Left lung (tissue), 10 donors: ENCODE data around the gene WDR74. TPM values are rescaled to one million over a fixed set of nuclear protein-coding genes. Genes with fewer than 3 reads are reported as not detected.
A peak's percentile ranks its signal among the peaks of the same experiment; 100 is the strongest.

Experiments
- ATAC-seq: fragments of 200-7000 bp; cut with Tn5 transposase; one replicate; pipeline ENCODE4 v1.9.1; 2020; ENCODE audit warnings: moderate library complexity
- DNase-seq, 4 donors: peaks; one replicate each; pipeline ENCODE4 v3.0.0-alpha.2; 2013 to 2020
- H3K27ac ChIP-seq, 2 donors: fragments of 200-600 bp; sonication (generic) in 1 of 2; one replicate each; pipeline versions ENCODE4 v1.5.0 to v1.8.0; 2020 to 2021
- H3K27me3 ChIP-seq, 2 donors: fragments of 200-600 bp; sonication (generic) in 1 of 2; one replicate each; pipeline versions ENCODE4 v1.5.0 to v1.8.0; 2020 to 2021
- H3K36me3 ChIP-seq, 2 donors: fragments of 200-600 bp; sonication (generic) in 1 of 2; one replicate each; pipeline versions ENCODE4 v1.5.0 to v1.8.0; 2020 to 2021
- H3K4me1 ChIP-seq, 2 donors: fragments of 200-600 bp; one replicate each; pipeline ENCODE4 v1.8.0; 2021
- H3K4me3 ChIP-seq, 2 donors: fragments of 200-600 bp; sonication (generic) in 1 of 2; one replicate each; pipeline versions ENCODE4 v1.5.0 to v1.8.0; 2020 to 2021; ENCODE audit warnings: mild to moderate bottlenecking in 1 of 2
- H3K9me3 ChIP-seq, 2 donors: fragments of 200-600 bp; sonication (generic) in 1 of 2; one replicate each; pipeline versions ENCODE4 v1.5.0 to v1.8.0; 2020 to 2021
- CTCF ChIP-seq, 2 donors: fragments of 200-600 bp; sonication (generic) in 1 of 2; IDR thresholded peaks; one replicate each; pipeline versions ENCODE4 v1.5.0 to v1.8.0; 2021; ENCODE audit warnings: antibody characterized with exemption in 2 of 2
- intact Hi-C, 2 donors: fragments of 100-400 bp; cut with DNase I; formaldehyde crosslinking; loops; one replicate each; pipeline versions ENCODE4 v1.11.2 to v1.14.2; 2022
- polyA plus RNA-seq, 6 donors: library from polyadenylated mRNA; unstranded; fragments of 120-200 nt; gene quantifications; one replicate each; pipeline ENCODE4 v1.2.1, GENCODE V29; 2013; ENCODE audit not compliant: insufficient read length in 6 of 6
- total RNA-seq, 2 donors: library from RNA; stranded (reverse); fragmentation: NEBNext Ultra II Directional; extraction: Animal tissue kit (Norgen Biotek cat#: 25700); gene quantifications; one replicate each; pipeline ENCODE4 v1.2.1, GENCODE V29; 2021
- donor health status: DM: no; HTN: yes; CAD: no.
- donor health status: DM: no; HTN: no; CAD: no.

WDR74 gene
- total and polyA plus RNA-seq, 8 donors, result 24.6 to 54.0 (median 43.3) TPM

GRCh38 chr11:62810748-62811147, 28.6 kb downstream of the WDR74 start:
- intact Hi-C loops, result no loop called here
- Histone ChIP-seq H3K4me3 (no peak overlapping the region), H3K9me3 (no peaks in the 10 kb centered on the region), H3K27me3 (no peaks in the 10 kb centered on the region), H3K27ac (no peak overlapping the region), H3K36me3 (peaks cover 0 to 14% of the 10 kb centered on the region in 2 donors), H3K4me1 (peaks cover 0 to 30% of the 10 kb centered on the region in 2 donors)
- DNase-seq, result no peak
- no peak for TF ChIP-seq CTCF (IDR thresholded peaks at IDR 0.05)
- ATAC-seq, result no peak

- H3K27me3 ChIP-seq, result no peaks in the 10 kb centered on the region
- intact Hi-C loops, result no loop called here
- no peak for TF ChIP-seq CTCF (IDR thresholded peaks at IDR 0.05)
- H3K36me3 ChIP-seq, result peaks cover 0 to 21% of the 10 kb centered on the region in 2 donors
- peaks cover 8 to 48% of the 10 kb centered on the region in 2 donors for H3K4me1 ChIP-seq
- ATAC-seq (peak; percentile 2), DNase-seq (peak in 1 of 4 donors; percentile 59)
- H3K4me3 ChIP-seq, result peak overlapping the region in 1 of 2 donors; percentile 90
- no peaks in the 10 kb centered on the region for H3K9me3 ChIP-seq
- peak overlapping the region; percentile 93 to 94 for H3K27ac ChIP-seq
Measured at GRCh38 chr11:62806611-62807121, 32.7 kb downstream of the WDR74 start.

- H3K27ac ChIP-seq, result peak overlapping the region; percentile 93 to 94
- peak overlapping the region; percentile 85 to 90 for H3K4me3 ChIP-seq
- TF ChIP-seq CTCF (IDR thresholded peaks at IDR 0.05), result no peak
- DNase-seq (no peak), ATAC-seq (no peak)
- no peaks in the 10 kb centered on the region for H3K9me3 ChIP-seq
- no peaks in the 10 kb centered on the region for H3K27me3 ChIP-seq
- H3K4me1 ChIP-seq, result peaks cover 8 to 48% of the 10 kb centered on the region in 2 donors
- intact Hi-C loops, result no loop called here
- H3K36me3 ChIP-seq, result peaks cover 0 to 28% of the 10 kb centered on the region in 2 donors
Measured at GRCh38 chr11:62805961-62806441, 33.4 kb downstream of the WDR74 start.

GRCh38 chr11:62805076-62805892, 34.1 kb downstream of the WDR74 start, which contains the start of gene NXF1:
Gene NXF1, minus strand, starts transcription at chr11:62805440. Its CDS starts 84 bp downstream, at chr11:62805356.
- Histone ChIP-seq H3K27ac (peak within 1 kb of the TSS; percentile 93 to 94), H3K4me3 (peak within 1 kb of the TSS; percentile 85 to 90), H3K9me3 (no peaks in the 10 kb centered on the region), H3K27me3 (no peaks in the 10 kb centered on the region), H3K36me3 (peaks cover 0 to 35% of the 10 kb centered on the region in 2 donors), H3K4me1 (peaks cover 8 to 48% of the 10 kb centered on the region in 2 donors)
- peak in 1 of 2 donors; percentile 21 for TF ChIP-seq CTCF (IDR thresholded peaks at IDR 0.05)
- peak; percentile 95 for ATAC-seq
- peak; percentile 95 to 98 (median 98) for DNase-seq
- intact Hi-C loops, result no loop called here
